Transverse colon (tissue), 4 donors: ENCODE measurements around the gene TMEM253. TPM values are rescaled to one million over a fixed set of nuclear protein-coding genes. Genes with fewer than 3 reads are reported as not detected.

Experiments used
- DNase-seq: peaks from one replicate; pipeline ENCODE4 v3.0.0-alpha.2; 2019
- H3K27ac ChIP-seq, 4 donors: fragments of 200-600 bp; sonication (generic); 2 replicates each; pipeline ENCODE4 v1.5.1; 2016 to 2018; ENCODE audit warnings: inconsistent platforms in 4 of 4
- H3K27me3 ChIP-seq: fragments of 200-600 bp; sonication (generic); 2 replicates; pipeline ENCODE4 v1.5.1; 2017; ENCODE audit warnings: inconsistent platforms
- H3K36me3 ChIP-seq, 4 donors: fragments of 200-600 bp; sonication (generic); 2 replicates each; pipeline ENCODE4 v1.5.1; 2017 to 2019; ENCODE audit warnings: inconsistent platforms in 4 of 4
- H3K4me1 ChIP-seq, 4 donors: fragments of 200-600 bp; sonication (generic); 2 replicates each; pipeline ENCODE4 v1.5.1; 2017 to 2020; ENCODE audit warnings: inconsistent platforms in 4 of 4
- H3K4me3 ChIP-seq, 4 donors: fragments of 200-600 bp; sonication (generic); 1 replicate in 1 of 4; 2 replicates in 3 of 4; pipeline versions ENCODE4 v1.5.1 to v1.6.1; 2017 to 2019; ENCODE audit warnings: inconsistent platforms in 4 of 4
- H3K9me3 ChIP-seq, 2 donors: fragments of 200-600 bp; sonication (generic); 2 replicates each; pipeline ENCODE4 v1.5.1; 2017 to 2019; ENCODE audit warnings: inconsistent platforms in 2 of 2
- EP300 ChIP-seq: sonication (generic); formaldehyde crosslinking; IDR thresholded peaks from one replicate; pipeline ENCODE4 v1.6.1; 2017; ENCODE audit warnings: antibody characterized with exemption, low read depth
- POLR2A ChIP-seq: fragments of 450-650 bp; IDR thresholded peaks from one replicate; pipeline ENCODE4 v1.6.1; 2016; ENCODE audit warnings: antibody characterized with exemption, mild to moderate bottlenecking, moderate library complexity
- POLR2AphosphoS5 ChIP-seq, 3 donors: sonication (generic); formaldehyde crosslinking; IDR thresholded peaks; one replicate each; pipeline ENCODE4 v1.6.1; 2016; ENCODE audit warnings: antibody characterized with exemption in 3 of 3
- WGBS, 2 donors: methylation state at CpG; one replicate each; pipeline ENCODE4 v1.1.5; 2018; ENCODE audit warnings: low coverage in 1 of 2; 5-methylcytosine and 5-hydroxymethylcytosine counted together
- in situ Hi-C, 4 donors: fragments of 200-750 bp; cut with MboI; loops; one replicate each; pipeline versions ENCODE4 v1.15.0 to v1.15.1; 2017; ENCODE audit warnings: low sequenced_read_pairs in 3 of 4, low pct_ligation_motif_present in 1 of 4, low pct_unique_long_range_greater_than_20kb in 1 of 4
- intact Hi-C: fragments of 100-400 bp; cut with DNase I; formaldehyde crosslinking; loops from one replicate; pipeline ENCODE4 v1.15.1; 2023; ENCODE audit warnings: low total_unique reads
- total RNA-seq, 4 donors: library from RNA; depleted of rRNA; stranded (reverse); fragments of >200 nt; gene quantifications; one replicate each; pipeline ENCODE4 v1.1.0, GENCODE V29; 2016
- TF ChIP-seq, protein P1 (sequence below), 5 experiments: fragments of 200-600 bp in 3 of 5; fragments of 450-650 bp in 2 of 5; sonication (generic) in 3 of 5; IDR thresholded peaks; 1 replicate in 2 of 5; 2 replicates in 3 of 5; pipeline ENCODE4 v1.5.1; 2016 to 2017; ENCODE audit warnings: antibody characterized with exemption in 5 of 5, inconsistent platforms in 3 of 5, mild to moderate bottlenecking in 2 of 5, moderate library complexity in 1 of 5

The TMEM253 gene
- total RNA-seq, 4 donors from 2014 or later, result 13.1 to 63.7 (median 41.9) TPM

DNA sequence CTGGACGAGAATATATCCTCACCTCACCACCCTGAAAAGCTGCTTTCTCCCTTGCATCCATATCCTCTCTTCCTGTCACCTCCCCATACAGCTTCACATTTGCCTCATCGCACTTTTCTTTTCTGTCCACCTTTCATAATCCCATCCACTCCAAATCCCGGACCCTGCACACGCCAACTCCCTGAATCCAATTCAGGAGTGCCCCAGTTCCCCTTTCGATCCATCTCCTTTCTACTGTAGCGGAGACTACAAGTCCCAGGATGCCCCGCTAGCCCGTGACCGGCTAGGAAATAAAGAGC is 2.5 kb downstream of the TMEM253 start:
- intact Hi-C loops, result no loop called here
- in situ Hi-C loops, result no loop called here

DNA sequence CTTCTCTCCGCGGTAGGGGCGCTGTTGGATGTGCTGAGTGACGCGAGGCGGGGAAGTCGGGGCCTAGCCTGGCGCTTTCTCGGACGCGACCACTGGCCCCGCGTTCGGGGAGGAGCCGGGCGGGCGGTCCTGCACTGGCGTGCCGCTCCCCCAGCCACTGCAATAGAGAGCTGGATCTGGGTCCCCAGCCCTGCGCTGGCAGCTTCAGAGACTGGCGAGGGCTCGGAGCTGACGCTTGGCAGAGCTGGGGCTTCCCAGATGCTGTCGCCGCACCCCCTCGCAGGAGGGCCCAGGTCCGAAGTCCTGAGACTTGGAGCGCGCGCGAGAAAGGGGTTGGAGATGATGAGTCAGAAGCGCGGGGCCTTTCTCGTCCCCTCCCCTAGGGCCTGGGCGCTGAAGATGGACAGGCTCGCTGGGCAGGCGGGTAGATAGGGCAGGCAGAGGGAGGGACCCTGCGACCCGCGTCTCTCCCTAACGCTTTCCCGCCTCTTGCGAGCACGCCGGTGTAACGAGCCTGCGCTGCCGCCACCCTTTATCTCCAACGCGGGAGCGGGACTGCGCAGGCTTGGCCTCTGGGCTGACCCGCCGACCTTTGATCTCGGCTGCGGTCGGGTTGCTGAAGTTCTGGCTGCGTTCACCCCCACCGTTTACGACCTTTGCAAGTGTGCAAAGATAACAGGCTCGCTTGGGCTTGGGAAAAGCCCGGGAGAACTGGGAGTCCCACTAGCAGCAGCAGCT is 3.0 kb downstream of the TMEM253 start:
- TF ChIP-seq EP300, result no peak
- TF ChIP-seq, protein P1, sequence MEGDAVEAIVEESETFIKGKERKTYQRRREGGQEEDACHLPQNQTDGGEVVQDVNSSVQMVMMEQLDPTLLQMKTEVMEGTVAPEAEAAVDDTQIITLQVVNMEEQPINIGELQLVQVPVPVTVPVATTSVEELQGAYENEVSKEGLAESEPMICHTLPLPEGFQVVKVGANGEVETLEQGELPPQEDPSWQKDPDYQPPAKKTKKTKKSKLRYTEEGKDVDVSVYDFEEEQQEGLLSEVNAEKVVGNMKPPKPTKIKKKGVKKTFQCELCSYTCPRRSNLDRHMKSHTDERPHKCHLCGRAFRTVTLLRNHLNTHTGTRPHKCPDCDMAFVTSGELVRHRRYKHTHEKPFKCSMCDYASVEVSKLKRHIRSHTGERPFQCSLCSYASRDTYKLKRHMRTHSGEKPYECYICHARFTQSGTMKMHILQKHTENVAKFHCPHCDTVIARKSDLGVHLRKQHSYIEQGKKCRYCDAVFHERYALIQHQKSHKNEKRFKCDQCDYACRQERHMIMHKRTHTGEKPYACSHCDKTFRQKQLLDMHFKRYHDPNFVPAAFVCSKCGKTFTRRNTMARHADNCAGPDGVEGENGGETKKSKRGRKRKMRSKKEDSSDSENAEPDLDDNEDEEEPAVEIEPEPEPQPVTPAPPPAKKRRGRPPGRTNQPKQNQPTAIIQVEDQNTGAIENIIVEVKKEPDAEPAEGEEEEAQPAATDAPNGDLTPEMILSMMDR (IDR thresholded peaks at IDR 0.05), result peak; percentile 71 to 97 (median 79)
- TF ChIP-seq POLR2AphosphoS5 (IDR thresholded peaks at IDR 0.05), result peak; percentile 91 to 94 (median 92)
- peak; percentile 89 for TF ChIP-seq POLR2A
- Histone ChIP-seq H3K27me3 (no peaks in the 10 kb centered on the region), H3K36me3 (no peaks in the 10 kb centered on the region), H3K4me3 (peak overlapping the region; percentile 39 to 57 (median 50)), H3K4me1 (peaks cover 45 to 71% (median 63%) of the 10 kb centered on the region in 4 donors), H3K27ac (peak overlapping the region; percentile 91 to 99 (median 96)), H3K9me3 (no peaks in the 10 kb centered on the region)
- in situ Hi-C loops, result no loop called here
- intact Hi-C loops, result loop anchor here (1.0 kb wide), 1 partner anchor 12 kb away; no protein-coding TSS in a partner anchor
- 0% methylated on average over 3 to 41 of the region's 62 CpGs for WGBS, 2 donors
- peak; percentile 97 for DNase-seq

More for the DNA sequence above, 2.5 kb downstream of the TMEM253 start:
- H3K27ac ChIP-seq, result peak overlapping the region; percentile 91 to 99 (median 96)
- 0 to 1% methylated on average over 4 to 9 of the region's 9 CpGs for WGBS, 2 donors
- TF ChIP-seq POLR2AphosphoS5 (IDR thresholded peaks at IDR 0.05) (peak in 1 of 3 donors; percentile 27), EP300 (no peak)
- H3K4me3 ChIP-seq, result peak overlapping the region in 3 of 4 donors; percentile 45 to 57 (median 56)
- no peaks in the 10 kb centered on the region for H3K27me3 ChIP-seq
- no peaks in the 10 kb centered on the region for H3K9me3 ChIP-seq
- no peak for DNase-seq
- peaks cover 45 to 73% (median 64%) of the 10 kb centered on the region in 4 donors for H3K4me1 ChIP-seq
- H3K36me3 ChIP-seq, result no peaks in the 10 kb centered on the region

DNA sequence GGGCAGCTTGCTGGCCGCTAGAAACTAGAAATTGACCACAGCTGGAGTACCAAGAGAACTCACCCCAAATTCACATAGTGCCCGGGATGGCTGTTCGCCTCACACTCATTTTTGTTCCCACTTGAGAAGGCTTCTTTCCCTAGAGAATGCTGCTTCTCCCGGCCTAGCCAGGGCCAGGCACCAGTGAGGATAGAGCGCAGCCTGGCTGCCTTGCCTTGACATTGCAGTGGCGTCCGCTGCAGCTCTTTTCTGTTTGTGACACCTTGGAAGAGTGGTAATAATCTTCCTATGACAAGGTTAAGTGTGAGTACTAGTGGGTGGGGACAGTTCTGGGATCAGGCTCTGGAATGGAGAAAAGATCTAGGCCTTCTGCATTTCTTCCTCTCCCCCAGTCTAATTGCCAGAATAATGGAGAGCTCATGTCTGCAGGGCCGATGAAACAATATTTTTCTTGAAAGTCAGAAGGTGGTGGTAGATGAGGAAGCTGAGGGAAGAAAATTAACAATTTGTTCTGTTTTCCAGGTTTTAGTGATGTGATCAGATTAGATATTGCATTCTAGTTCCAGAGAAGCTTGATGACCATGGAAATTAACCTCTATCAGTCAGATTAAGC is 3.7 kb downstream of the TMEM253 start:
- H3K9me3 ChIP-seq, result no peaks in the 10 kb centered on the region
- no peaks in the 10 kb centered on the region for H3K27me3 ChIP-seq
- no peaks in the 10 kb centered on the region for H3K36me3 ChIP-seq
- DNase-seq, result peak; percentile 87
- H3K27ac ChIP-seq, result peak overlapping the region; percentile 91 to 99 (median 96)
- H3K4me1 ChIP-seq, result peaks cover 42 to 65% (median 57%) of the 10 kb centered on the region in 4 donors
- WGBS, 2 donors, result 4 to 22% methylated on average over 1 to 8 of the region's 8 CpGs
- H3K4me3 ChIP-seq, result peak overlapping the region; percentile 39 to 57 (median 50)
- in situ Hi-C loops, result no loop called here
- TF ChIP-seq POLR2AphosphoS5 (IDR thresholded peaks at IDR 0.05), result peak in 1 of 3 donors; percentile 5
- TF ChIP-seq, protein P1 (IDR thresholded peaks at IDR 0.05), result peak; percentile 90 to 99 (median 97)
- TF ChIP-seq EP300, result no peak
- intact Hi-C loops, result loop anchor here (1.0 to 5.0 kb wide), 2 partner anchors 12 to 92 kb away; no protein-coding TSS in a partner anchor

DNA sequence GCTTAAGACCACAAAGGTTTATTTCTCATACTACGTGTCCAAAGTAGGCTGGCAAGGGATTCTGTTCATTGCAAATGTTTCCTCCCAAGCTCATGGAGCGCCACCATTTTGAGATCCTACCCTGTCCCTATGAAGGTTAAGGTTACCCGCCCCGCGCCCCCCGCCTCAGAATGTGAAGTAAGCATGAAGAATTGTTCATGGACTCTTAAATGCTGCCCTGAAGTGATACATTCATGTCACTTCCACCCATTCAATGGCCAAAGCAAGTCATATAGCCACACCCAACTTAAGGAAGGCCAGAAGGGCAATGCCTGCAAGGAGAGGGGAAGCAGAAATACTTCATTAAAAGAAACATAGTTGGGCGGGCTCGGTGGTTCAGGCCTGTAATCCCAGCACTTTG is 4.2 kb downstream of the TMEM253 start:
- H3K36me3 ChIP-seq, result no peaks in the 10 kb centered on the region
- H3K4me1 ChIP-seq, result peaks cover 37 to 59% (median 52%) of the 10 kb centered on the region in 4 donors
- TF ChIP-seq EP300 (no peak), POLR2AphosphoS5 (IDR thresholded peaks at IDR 0.05) (no peak), POLR2A (no peak)
- TF ChIP-seq, protein P1 (IDR thresholded peaks at IDR 0.05), result no peak
- H3K4me3 ChIP-seq, result peak overlapping the region in 2 of 4 donors; percentile 56 to 57
- no peaks in the 10 kb centered on the region for H3K9me3 ChIP-seq
- no peaks in the 10 kb centered on the region for H3K27me3 ChIP-seq
- in situ Hi-C loops (no loop called here), intact Hi-C loops (loop anchor here (5.0 kb wide), 1 partner anchor 93 kb away; no protein-coding TSS in a partner anchor)
- 77 to 94% methylated on average over 7 to 8 of the region's 8 CpGs for WGBS, 2 donors
- peak overlapping the region; percentile 91 to 99 (median 96) for H3K27ac ChIP-seq
- no peak for DNase-seq
